Jurkat, Clone E6-1 (cell line): ENCODE results near the gene FAM13A.

Experiments used
- DNase-seq: peaks from one replicate; pipeline ENCODE4 v3.0.0-alpha.2; 2011; ENCODE audit warnings: low read depth, low spot score
- H3K4me3 ChIP-seq: 2 replicates; pipeline ENCODE4 v1.5.1; 2011; ENCODE audit warnings: mild to moderate bottlenecking, low read length, control low read depth, moderate library complexity

The FAM13A gene

DNA sequence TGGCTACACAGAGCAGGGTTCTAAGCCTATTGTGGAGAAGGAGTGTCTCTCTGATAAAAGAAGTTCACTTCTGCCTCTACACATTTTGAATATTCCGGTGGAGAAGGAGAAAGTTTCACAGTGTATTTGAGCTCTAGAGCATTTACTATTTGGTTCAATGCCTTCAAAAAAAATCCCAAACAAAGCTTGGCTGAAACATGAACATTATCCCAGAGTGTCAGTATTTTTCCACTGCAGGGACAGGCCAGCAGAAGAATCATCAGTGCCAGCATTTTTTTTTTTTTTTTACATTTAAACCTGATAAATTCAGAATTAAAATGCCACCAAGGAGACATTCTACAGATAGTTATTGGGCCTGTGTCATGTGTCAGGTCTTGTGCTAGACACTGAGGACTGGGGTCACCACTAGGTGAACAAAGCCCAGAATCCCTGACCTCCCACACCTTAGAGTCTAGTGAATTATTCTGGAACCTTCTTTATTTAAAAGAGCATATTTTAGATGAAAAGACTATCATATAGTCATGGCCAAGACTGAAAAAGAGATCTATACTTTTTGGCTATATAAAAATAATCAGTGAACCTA, 311.3 kb downstream of the FAM13A start:
- H3K4me3 ChIP-seq: no peak overlapping the region
- DNase-seq: no peak

DNA sequence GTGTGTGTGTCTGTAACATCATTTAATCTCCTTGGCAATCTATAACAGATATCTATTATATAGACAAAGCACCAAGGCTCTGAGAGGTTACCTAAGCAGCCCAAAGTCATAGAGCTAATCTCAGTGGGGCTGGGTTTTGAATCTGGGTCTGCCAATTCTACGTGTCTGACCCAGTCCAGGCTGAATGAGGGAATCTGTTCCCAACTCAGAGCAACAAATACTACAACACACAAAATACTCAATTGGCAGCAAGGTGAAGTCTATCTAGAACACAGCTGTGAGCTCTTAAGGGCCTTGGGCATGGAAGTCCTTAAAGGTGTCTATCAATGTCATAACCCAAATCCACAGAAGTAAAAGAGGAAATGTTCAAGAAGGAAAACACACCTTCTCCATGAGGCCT, 311.8 kb downstream of the FAM13A start:
- DNase-seq: no peak
- H3K4me3 ChIP-seq: no peak overlapping the region

DNA sequence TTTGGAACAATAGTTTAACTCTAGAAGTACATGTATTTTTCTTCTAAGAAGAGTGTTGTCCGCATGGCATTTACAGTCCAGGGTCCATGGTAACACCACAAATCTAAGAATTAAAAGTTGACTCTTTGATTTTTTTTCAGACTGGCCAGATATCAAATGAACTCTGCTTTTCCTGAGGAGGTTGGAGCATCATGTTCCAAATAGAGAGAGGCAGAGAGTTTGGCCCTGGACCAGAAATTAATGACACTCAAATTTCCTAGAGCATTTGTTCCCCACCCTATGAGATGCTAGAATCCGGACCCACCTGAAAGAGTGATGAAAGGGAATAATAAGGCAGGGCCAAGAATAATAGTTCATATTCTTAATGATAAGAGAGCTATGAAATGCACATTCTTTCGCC, 312.4 kb downstream of the FAM13A start:
- no peak for DNase-seq
- H3K4me3 ChIP-seq: no peak overlapping the region

- DNase-seq: no peak
- H3K4me3 ChIP-seq: no peak overlapping the region
Measured at GRCh38 chr4:88743696-88744095, 313.3 kb downstream of the FAM13A start.

GRCh38 chr4:88742561-88742960, 314.4 kb downstream of the FAM13A start:
- no peak for DNase-seq
- no peak overlapping the region for H3K4me3 ChIP-seq

- H3K4me3 ChIP-seq: no peak overlapping the region
- no peak for DNase-seq
Measured at GRCh38 chr4:88738180-88738579, 318.8 kb downstream of the FAM13A start.

DNA sequence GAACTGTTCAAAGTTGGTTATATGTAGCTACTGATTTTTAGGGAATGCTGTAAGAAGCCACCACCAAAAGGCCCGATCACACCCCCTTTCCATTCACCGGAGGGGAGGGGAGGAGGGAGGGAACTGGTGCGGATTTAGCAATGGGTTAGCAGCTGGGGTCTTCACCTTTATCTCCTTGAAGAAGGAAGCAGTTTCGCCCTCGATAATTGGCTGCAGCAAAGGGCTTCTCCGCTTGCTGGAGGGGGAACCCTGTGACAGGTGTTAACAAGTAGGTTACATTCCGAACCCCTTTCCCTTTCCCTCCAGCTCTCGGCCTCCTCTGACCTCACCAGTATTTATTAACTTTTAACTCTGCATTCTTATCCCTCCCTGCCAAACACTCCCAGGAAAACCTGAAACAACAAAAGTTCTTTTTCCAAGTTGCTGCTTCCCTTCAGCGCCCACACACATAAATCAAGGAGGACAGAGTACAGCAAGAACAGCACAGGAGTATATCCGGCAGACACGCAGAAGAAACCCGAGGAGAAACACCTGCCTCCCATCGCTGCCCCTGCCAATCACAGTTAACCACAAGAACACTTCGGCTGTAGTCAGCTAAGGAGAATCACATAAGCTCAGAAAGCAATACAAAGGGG, 319.6 kb downstream of the FAM13A start:
- no peak overlapping the region for H3K4me3 ChIP-seq
- peak; percentile 86 for DNase-seq

DNA sequence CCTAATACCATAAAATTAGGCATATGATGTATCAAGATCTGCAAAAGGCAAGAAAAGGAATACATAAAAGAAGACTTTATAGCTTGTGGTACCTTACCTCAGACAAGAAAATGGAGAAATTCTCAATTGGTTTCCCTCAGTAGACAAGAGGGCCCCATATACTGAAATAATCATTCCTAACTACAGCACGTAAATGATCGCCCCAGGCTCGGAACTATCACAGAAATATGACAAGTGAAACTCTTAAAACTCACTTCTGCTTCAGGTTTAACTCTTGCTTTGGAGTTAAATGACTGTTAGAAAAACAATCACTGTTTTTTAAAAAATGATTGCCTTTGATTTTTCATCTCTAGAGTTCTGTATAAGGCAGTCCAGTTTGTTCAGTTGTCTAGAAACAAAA, 320.7 kb downstream of the FAM13A start:
- H3K4me3 ChIP-seq: no peak overlapping the region
- DNase-seq: no peak

- no peak for DNase-seq
- H3K4me3 ChIP-seq: no peak overlapping the region
Measured at GRCh38 chr4:88735564-88735963, 321.4 kb downstream of the FAM13A start.

- no peak for DNase-seq
- H3K4me3 ChIP-seq: no peak overlapping the region
Measured at GRCh38 chr4:88734403-88734949, 322.5 kb downstream of the FAM13A start.

DNA sequence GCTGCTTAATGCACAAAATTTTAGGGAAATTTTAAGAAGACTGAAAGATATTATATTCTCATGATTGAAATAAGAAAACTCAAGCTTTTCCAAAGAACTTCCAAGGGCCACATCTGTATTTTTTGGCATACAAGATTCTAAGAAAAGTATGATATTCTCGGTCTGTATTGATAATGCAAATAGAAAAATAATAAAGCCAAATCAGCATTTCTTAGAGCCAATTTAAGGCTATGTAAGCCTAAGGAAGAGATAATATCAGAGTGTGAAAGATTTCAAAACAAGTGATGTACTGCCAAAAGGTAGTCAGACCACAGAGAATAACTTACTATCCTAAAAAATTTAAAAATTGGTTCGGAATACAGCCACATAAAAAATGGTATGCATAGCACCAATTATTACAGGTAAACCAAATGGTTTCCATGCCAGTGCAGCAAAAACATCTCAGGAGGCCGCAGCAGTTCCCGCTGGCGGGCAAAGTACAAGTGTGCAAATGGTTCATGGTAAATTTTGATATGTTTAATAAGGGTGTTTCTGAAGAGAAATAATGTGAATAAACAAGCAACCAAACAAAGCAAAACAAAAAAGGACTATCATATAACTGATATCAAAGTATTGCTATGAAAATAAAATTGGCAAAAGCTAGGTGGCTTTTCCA, 324.1 kb downstream of the FAM13A start:
- DNase-seq: no peak

DNA sequence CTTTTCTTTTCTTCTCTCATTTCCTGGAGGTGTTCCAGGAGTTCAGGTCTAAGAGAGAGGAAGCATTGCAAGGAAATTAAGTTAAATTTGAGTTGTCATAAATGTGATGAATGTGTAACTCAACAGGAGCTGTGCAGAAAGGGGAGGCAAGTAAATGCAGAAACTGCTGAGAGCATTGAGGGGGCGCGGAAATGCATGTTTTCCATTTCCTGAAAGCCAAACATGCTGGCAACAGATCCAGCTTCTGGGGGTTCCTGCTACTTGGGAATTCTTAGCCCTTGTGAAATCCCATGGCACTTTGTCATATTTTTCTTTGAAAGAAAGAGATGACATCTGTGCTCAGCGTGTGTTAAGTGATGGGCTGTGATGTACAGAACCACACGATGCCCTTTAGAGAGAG, 325.6 kb downstream of the FAM13A start:
- peak; percentile 4 for DNase-seq
- no peak overlapping the region for H3K4me3 ChIP-seq

More for the DNA sequence above, 324.1 kb downstream of the FAM13A start:
- no peak overlapping the region for H3K4me3 ChIP-seq

GRCh38 chr4:88730811-88731210, 326.2 kb downstream of the FAM13A start:
- DNase-seq: peak; percentile 89
- H3K4me3 ChIP-seq: no peak overlapping the region

GRCh38 chr4:88729146-88729760, 327.7 kb downstream of the FAM13A start:
- peak; percentile 68 for DNase-seq
- H3K4me3 ChIP-seq: no peak overlapping the region

DNA sequence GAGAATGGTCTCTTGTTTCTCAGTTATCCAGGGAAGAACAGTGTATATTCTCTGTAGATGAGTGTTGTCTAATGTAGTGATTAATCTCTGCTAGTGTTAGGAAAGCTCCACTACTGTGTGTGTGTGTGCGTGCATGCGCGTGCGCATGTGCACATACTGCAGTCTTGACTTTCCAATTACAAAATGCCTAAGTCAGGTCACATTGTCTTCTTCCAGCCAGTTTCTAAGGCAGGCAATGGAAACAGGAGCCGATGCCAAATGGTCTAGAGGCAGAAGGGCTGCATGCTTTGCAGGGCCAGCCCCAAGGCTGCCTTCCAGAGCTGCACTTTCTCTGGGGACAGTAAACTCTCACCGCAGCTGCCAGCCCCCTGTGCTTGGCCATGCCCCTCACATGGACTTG, 328.8 kb downstream of the FAM13A start:
- DNase-seq: peak; percentile 19
- no peak overlapping the region for H3K4me3 ChIP-seq

- H3K4me3 ChIP-seq: no peak overlapping the region
- DNase-seq: no peak
Measured at GRCh38 chr4:88725986-88726385, 331.0 kb downstream of the FAM13A start.

DNA sequence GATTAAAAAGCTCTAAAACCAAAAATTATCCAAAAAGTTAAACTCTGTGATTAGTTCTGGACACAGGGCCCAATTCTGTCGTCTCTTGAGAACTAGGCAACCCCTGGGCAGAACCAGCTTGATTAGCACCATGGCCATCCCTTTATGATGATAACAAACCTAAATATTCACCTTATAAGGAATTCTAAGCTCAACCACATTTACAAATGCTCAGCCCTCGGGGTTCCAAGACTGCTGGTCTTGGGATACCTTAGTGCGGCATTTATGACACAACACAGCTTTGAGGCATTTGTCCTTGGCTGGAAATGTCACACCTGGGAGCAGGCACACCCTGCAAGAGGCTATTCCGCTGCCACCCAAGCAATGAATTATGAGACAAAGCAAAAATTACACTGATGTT, 331.8 kb downstream of the FAM13A start:
- no peak overlapping the region for H3K4me3 ChIP-seq
- DNase-seq: no peak

DNA sequence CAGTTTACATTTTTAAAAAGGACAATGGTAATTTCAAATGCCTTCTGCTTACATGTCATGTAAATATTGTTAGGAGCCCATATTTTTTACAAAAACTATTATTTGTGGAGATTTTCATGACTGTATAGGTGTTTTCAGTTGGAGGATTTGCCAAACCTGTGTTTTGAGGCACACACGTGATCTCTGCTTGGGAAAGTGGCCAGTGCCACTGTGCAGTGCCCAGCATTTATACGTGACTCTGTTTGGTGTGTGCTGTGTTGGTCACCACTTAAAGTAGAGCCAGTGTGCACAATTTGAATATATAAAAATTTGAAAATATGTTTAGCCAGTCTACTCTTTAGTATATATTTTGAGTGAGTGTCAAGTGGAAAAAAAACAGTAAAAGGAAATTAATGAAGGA, 332.6 kb downstream of the FAM13A start:
- no peak overlapping the region for H3K4me3 ChIP-seq
- no peak for DNase-seq

DNA sequence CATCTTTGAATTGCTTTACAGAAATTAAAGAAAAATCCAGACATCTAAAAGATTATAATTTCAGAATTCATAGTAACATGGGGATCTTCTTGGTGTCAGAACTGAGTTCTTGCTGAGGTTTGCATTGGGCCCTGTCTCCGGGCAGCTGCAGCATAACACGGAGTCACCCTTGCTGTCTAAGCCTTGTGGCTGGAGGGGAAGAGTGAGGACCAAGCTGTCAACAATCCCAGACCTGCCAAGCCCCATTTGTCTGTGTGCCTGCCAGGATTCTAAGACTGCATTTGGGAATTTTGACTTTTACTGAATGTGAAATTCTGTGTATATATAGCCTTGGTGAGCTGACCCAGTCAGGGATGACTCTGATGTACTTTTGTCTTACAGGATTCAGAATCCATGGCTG, 334.2 kb downstream of the FAM13A start:
- no peak overlapping the region for H3K4me3 ChIP-seq
- DNase-seq: no peak

DNA sequence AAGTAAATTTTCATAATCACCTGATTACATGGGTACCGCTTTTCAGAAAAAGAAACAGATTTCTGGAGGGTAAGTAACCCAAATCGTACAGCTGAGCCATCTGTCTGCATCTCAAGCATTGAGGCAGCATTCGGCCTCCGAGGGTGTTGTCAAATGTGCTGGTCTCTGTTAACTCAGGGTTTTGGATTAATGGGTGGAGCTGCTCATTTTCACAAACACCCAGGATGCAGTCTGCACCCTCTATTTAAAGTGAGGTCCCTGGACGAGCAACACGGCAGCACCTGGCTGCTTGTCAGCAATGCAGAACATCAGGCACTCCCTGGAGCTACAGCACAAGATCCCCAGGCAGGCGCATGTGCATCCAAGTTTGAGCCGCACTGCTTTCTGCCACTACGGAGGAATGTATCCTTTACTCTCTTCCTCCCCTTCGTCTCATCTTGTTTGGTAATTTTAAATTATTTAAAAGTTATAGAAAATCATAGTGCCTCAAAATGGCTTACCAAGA, 334.7 kb downstream of the FAM13A start:
- no peak overlapping the region for H3K4me3 ChIP-seq
- DNase-seq: no peak
